Measurements from ENCODE around the gene NIM1K. TPM values are rescaled to one million over a fixed set of nuclear protein-coding genes. Genes with fewer than 3 reads are reported as not detected.
A peak's percentile ranks its signal among the peaks of the same experiment; 100 is the strongest.

Gene NIM1K
- total RNA-seq, 1 experiment from 2014 or later: 10.2 TPM

DNA sequence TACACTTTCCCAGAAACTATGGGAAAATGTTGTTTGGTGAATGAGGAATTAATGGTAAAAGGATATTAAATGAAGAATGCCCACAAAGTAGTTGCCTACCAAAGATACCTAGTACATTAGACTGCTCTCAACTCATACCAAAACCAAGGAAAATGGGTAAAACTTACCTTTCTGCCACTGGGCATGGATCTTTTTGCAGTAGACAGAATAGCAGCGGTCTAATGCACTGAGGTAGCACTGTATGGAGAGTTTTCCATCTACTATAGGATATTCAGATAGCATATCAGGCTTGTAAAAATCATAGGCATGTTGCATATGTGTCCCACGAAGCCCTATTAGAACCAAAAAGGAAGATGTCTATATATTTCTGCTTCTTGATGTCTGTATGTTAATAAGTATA is 104.8 kb downstream of the NIM1K start:
- Histone ChIP-seq H3K9ac (ENCODE audit: low read length) (no peak overlapping the region), H3K4me1 (ENCODE audit: low read length) (no peaks in the 10 kb centered on the region), H3K27me3 (ENCODE audit: low read length) (no peaks in the 10 kb centered on the region), H4K20me1 (ENCODE audit: insufficient read depth, low read depth, low read length) (peaks cover 27% of the 10 kb centered on the region), H3K9me2 (replicated peaks; ENCODE audit: insufficient read depth, low read length) (no peaks in the 10 kb centered on the region), H3K4me3 (ENCODE audit: low read length) (no peak overlapping the region), H2AFZ (ENCODE audit: low read length) (no peak overlapping the region), H3K4me2 (ENCODE audit: low read depth, low read length, poor library complexity, severe bottlenecking) (no peak overlapping the region), H3K36me3 (ENCODE audit: insufficient read depth, low read length) (peaks cover 88% of the 10 kb centered on the region), H3K9me3 (ENCODE audit: low read length) (no peaks in the 10 kb centered on the region), H3K27ac (ENCODE audit: low read length) (no peak overlapping the region), H3K79me2 (ENCODE audit: low read length) (peaks cover 65% of the 10 kb centered on the region)
- DNase-seq: no peak

DNA sequence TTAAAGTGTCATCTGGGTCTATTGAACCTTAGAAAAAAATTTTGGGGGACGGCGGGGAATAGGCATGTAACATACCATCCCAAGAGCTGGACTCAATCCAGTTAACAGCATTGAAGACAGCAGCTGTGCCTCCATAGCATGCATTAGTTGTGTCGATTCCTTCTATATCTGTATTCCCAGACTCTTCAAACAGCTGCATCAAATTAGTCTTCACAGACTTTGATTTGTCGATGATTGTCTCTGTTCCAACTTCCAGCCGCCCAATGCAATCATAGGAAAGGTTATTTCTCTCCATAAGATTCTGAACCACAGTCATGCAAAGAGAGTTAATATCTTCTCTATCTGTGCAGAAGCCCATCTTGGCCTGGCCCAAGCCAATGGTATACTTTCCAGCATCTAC is 106.4 kb downstream of the NIM1K start:
- no peak for DNase-seq
- no peak overlapping the region for H3K27ac ChIP-seq (ENCODE audit: low read length)
- no peak overlapping the region for H3K9ac ChIP-seq (ENCODE audit: low read length)
- H3K4me3 ChIP-seq (ENCODE audit: low read length): no peak overlapping the region
- H2AFZ ChIP-seq (ENCODE audit: low read length): no peak overlapping the region
- peaks cover 81% of the 10 kb centered on the region for H3K79me2 ChIP-seq (ENCODE audit: low read length)
- H3K27me3 ChIP-seq (ENCODE audit: low read length): no peaks in the 10 kb centered on the region
- no peaks in the 10 kb centered on the region for H3K9me3 ChIP-seq (ENCODE audit: low read length)
- peaks cover 13% of the 10 kb centered on the region for H3K4me1 ChIP-seq (ENCODE audit: low read length)
- H3K36me3 ChIP-seq (ENCODE audit: insufficient read depth, low read length): peaks cover 91% of the 10 kb centered on the region
- H3K4me2 ChIP-seq (ENCODE audit: low read depth, low read length, poor library complexity, severe bottlenecking): no peak overlapping the region
- H3K9me2 ChIP-seq (replicated peaks; ENCODE audit: insufficient read depth, low read length): no peaks in the 10 kb centered on the region
- H4K20me1 ChIP-seq (ENCODE audit: insufficient read depth, low read depth, low read length): peaks cover 42% of the 10 kb centered on the region

DNA sequence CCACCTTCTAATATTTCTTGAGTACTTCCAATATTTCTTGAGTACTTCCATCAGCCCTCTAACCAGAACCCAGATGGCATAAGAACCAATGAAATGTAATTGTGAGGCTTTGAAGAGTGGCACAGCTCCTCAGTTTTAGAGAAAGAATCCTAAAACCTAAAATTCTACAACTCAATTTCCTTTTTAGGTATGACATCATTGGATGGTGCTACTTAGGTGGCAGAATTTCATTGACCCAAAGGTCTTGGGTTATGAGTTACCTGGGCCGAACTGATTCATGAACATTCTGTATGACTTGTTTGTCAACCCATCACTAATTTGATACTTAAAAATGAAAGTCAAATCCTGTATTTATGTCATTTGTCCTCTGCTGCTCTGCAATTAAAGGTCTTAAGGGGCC is 108.1 kb downstream of the NIM1K start:
- no peaks in the 10 kb centered on the region for H3K9me2 ChIP-seq (replicated peaks; ENCODE audit: insufficient read depth, low read length)
- DNase-seq: no peak
- H3K4me1 ChIP-seq (ENCODE audit: low read length): peaks cover 28% of the 10 kb centered on the region
- H3K4me2 ChIP-seq (ENCODE audit: low read depth, low read length, poor library complexity, severe bottlenecking): no peak overlapping the region
- H3K9me3 ChIP-seq (ENCODE audit: low read length): no peaks in the 10 kb centered on the region
- peaks cover 56% of the 10 kb centered on the region for H4K20me1 ChIP-seq (ENCODE audit: insufficient read depth, low read depth, low read length)
- H3K27me3 ChIP-seq (ENCODE audit: low read length): no peaks in the 10 kb centered on the region
- no peak overlapping the region for H3K4me3 ChIP-seq (ENCODE audit: low read length)
- H3K36me3 ChIP-seq (ENCODE audit: insufficient read depth, low read length): peaks cover 90% of the 10 kb centered on the region
- H2AFZ ChIP-seq (ENCODE audit: low read length): no peak overlapping the region
- H3K79me2 ChIP-seq (ENCODE audit: low read length): peaks cover 93% of the 10 kb centered on the region
- H3K9ac ChIP-seq (ENCODE audit: low read length): no peak overlapping the region
- H3K27ac ChIP-seq (ENCODE audit: low read length): no peak overlapping the region

GRCh38 chr5:43301653-43302091 is 109.6 kb downstream of the NIM1K start:
- Histone ChIP-seq H3K9me3 (ENCODE audit: low read length) (no peaks in the 10 kb centered on the region), H3K4me1 (ENCODE audit: low read length) (peaks cover 37% of the 10 kb centered on the region), H3K27ac (ENCODE audit: low read length) (no peak overlapping the region), H2AFZ (ENCODE audit: low read length) (no peak overlapping the region), H3K9me2 (replicated peaks; ENCODE audit: insufficient read depth, low read length) (no peaks in the 10 kb centered on the region), H4K20me1 (ENCODE audit: insufficient read depth, low read depth, low read length) (peaks cover 62% of the 10 kb centered on the region), H3K27me3 (ENCODE audit: low read length) (no peaks in the 10 kb centered on the region), H3K79me2 (ENCODE audit: low read length) (peaks cover 93% of the 10 kb centered on the region), H3K36me3 (ENCODE audit: insufficient read depth, low read length) (peaks cover 81% of the 10 kb centered on the region), H3K9ac (ENCODE audit: low read length) (no peak overlapping the region), H3K4me3 (ENCODE audit: low read length) (no peak overlapping the region), H3K4me2 (ENCODE audit: low read depth, low read length, poor library complexity, severe bottlenecking) (no peak overlapping the region)
- no peak for DNase-seq

DNA sequence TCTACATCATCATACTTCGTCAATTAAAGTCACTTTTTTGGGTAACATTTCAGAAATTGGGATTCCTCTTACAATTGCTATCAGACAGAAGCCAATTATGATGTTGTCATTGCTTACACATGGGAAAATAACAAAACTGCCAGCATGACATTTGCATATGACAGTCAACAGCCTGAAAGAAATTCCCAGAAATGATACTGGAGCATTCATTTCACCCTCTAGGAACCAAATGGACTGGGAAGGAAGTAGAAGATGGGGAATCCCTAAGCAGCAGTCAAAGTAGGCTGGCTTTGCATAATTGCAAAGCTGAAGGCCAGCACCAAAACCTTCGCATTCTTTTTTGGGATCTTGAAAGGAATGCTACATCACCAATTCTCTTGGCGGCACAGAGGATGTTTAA is 110.5 kb downstream of the NIM1K start:
- H3K27me3 ChIP-seq (ENCODE audit: low read length): no peaks in the 10 kb centered on the region
- peaks cover 44% of the 10 kb centered on the region for H3K4me1 ChIP-seq (ENCODE audit: low read length)
- H3K79me2 ChIP-seq (ENCODE audit: low read length): peaks cover 94% of the 10 kb centered on the region
- H3K4me2 ChIP-seq (ENCODE audit: low read depth, low read length, poor library complexity, severe bottlenecking): no peak overlapping the region
- H3K9me3 ChIP-seq (ENCODE audit: low read length): no peaks in the 10 kb centered on the region
- peak overlapping the region; percentile 39 for H3K27ac ChIP-seq (ENCODE audit: low read length)
- H3K36me3 ChIP-seq (ENCODE audit: insufficient read depth, low read length): peaks cover 77% of the 10 kb centered on the region
- H3K9me2 ChIP-seq (replicated peaks; ENCODE audit: insufficient read depth, low read length): no peaks in the 10 kb centered on the region
- DNase-seq: no peak
- H4K20me1 ChIP-seq (ENCODE audit: insufficient read depth, low read depth, low read length): peaks cover 64% of the 10 kb centered on the region
- H2AFZ ChIP-seq (ENCODE audit: low read length): no peak overlapping the region
- no peak overlapping the region for H3K9ac ChIP-seq (ENCODE audit: low read length)
- no peak overlapping the region for H3K4me3 ChIP-seq (ENCODE audit: low read length)

DNA sequence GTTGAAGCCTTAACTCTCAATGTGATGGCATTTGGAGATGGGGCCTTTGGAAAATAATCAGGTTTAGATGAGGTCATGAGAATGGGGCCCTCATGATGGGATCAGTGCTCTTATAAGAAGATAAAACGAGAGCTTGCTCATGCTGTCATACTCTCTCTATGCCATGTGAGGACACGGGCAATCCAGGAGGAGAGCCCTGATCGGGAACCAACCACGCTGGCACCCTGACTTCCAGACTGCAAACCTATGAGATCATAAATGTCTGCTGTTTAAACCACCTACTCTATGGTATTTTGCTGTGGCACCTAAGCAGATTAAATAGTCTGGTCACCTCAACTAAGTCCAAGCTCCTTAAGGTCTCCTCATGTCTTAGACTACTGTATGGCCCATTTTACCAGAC is 111.2 kb downstream of the NIM1K start:
- H3K9ac ChIP-seq (ENCODE audit: low read length): no peak overlapping the region
- no peak overlapping the region for H2AFZ ChIP-seq (ENCODE audit: low read length)
- H3K27ac ChIP-seq (ENCODE audit: low read length): peak overlapping the region; percentile 39
- DNase-seq: no peak
- no peak overlapping the region for H3K4me2 ChIP-seq (ENCODE audit: low read depth, low read length, poor library complexity, severe bottlenecking)
- no peaks in the 10 kb centered on the region for H3K9me2 ChIP-seq (replicated peaks; ENCODE audit: insufficient read depth, low read length)
- H3K4me3 ChIP-seq (ENCODE audit: low read length): no peak overlapping the region
- H3K9me3 ChIP-seq (ENCODE audit: low read length): no peaks in the 10 kb centered on the region
- H4K20me1 ChIP-seq (ENCODE audit: insufficient read depth, low read depth, low read length): peaks cover 61% of the 10 kb centered on the region
- no peaks in the 10 kb centered on the region for H3K27me3 ChIP-seq (ENCODE audit: low read length)
- peaks cover 52% of the 10 kb centered on the region for H3K4me1 ChIP-seq (ENCODE audit: low read length)
- H3K79me2 ChIP-seq (ENCODE audit: low read length): peaks cover 96% of the 10 kb centered on the region
- H3K36me3 ChIP-seq (ENCODE audit: insufficient read depth, low read length): peaks cover 78% of the 10 kb centered on the region

DNA sequence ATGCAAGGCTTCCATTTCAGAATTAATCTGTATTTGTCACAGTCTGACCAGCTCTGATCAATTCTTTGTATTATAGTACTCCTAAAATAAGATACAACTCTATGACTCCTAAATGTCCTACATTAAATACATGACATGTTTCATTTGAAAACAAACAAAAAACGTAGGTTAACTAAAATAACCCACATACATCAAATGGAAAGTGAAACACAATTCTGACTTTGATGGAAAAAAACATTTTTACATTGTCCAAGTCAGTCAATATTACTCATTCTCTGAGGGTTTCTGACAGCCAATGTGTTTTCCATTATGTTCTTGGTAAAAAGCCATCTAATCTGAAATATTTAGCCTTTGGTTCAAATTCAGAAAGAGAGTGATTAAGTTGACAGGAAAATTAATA is 112.5 kb downstream of the NIM1K start:
- H3K9me2 ChIP-seq (replicated peaks; ENCODE audit: insufficient read depth, low read length): no peaks in the 10 kb centered on the region
- no peaks in the 10 kb centered on the region for H3K9me3 ChIP-seq (ENCODE audit: low read length)
- peaks cover 65% of the 10 kb centered on the region for H3K4me1 ChIP-seq (ENCODE audit: low read length)
- peaks cover 64% of the 10 kb centered on the region for H4K20me1 ChIP-seq (ENCODE audit: insufficient read depth, low read depth, low read length)
- H3K27ac ChIP-seq (ENCODE audit: low read length): peak overlapping the region; percentile 31; the same call in 1 of the 2 replicates
- H3K4me3 ChIP-seq (ENCODE audit: low read length): no peak overlapping the region
- no peaks in the 10 kb centered on the region for H3K27me3 ChIP-seq (ENCODE audit: low read length)
- H3K79me2 ChIP-seq (ENCODE audit: low read length): peaks cover 98% of the 10 kb centered on the region
- no peak overlapping the region for H3K4me2 ChIP-seq (ENCODE audit: low read depth, low read length, poor library complexity, severe bottlenecking)
- no peak for DNase-seq
- H2AFZ ChIP-seq (ENCODE audit: low read length): no peak overlapping the region
- no peak overlapping the region for H3K9ac ChIP-seq (ENCODE audit: low read length)
- peaks cover 77% of the 10 kb centered on the region for H3K36me3 ChIP-seq (ENCODE audit: insufficient read depth, low read length)

DNA sequence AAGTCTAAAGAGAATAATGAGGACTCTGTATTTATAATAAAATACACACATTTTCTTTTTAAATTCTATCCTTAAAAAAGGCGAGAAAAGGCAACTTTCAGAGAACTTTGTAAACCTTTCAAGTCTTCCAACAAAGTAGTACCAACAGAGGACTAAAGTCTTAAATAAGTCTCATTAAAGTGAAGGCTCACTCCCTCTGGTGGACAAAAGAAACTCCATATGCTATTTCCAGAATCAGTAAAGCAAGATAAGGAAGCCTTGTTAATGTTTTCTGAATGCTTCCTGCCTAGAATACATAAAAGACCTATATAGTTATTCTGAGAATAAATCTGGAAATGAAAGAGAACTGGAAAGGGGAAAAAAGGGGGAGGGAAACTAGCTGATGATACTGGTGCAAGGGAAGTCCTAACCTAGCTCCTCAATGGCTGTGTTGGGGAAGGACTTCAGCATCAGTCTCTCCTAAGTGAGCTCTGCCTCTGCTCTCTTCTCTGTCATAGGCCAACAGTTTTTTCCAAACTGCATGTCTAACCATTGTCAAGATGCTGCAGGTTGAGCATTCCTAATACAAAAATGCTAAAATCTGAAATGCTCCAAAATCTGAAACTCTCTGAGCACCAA is 114.0 kb downstream of the NIM1K start:
- DNase-seq: peak; percentile 90
- no peaks in the 10 kb centered on the region for H3K27me3 ChIP-seq (ENCODE audit: low read length)

More for the DNA sequence above, 114.0 kb downstream of the NIM1K start:
- H3K9me3 ChIP-seq (ENCODE audit: low read length): no peaks in the 10 kb centered on the region
- no peak overlapping the region for H2AFZ ChIP-seq (ENCODE audit: low read length)
- no peaks in the 10 kb centered on the region for H3K9me2 ChIP-seq (replicated peaks; ENCODE audit: insufficient read depth, low read length)
- peaks cover 98% of the 10 kb centered on the region for H3K79me2 ChIP-seq (ENCODE audit: low read length)
- H3K27ac ChIP-seq (ENCODE audit: low read length): peak overlapping the region; percentile 32
- no peak overlapping the region for H3K9ac ChIP-seq (ENCODE audit: low read length)
- no peak overlapping the region for H3K4me3 ChIP-seq (ENCODE audit: low read length)
- peak overlapping the region; percentile 22 for H3K4me2 ChIP-seq (ENCODE audit: low read depth, low read length, poor library complexity, severe bottlenecking)
- peaks cover 66% of the 10 kb centered on the region for H4K20me1 ChIP-seq (ENCODE audit: insufficient read depth, low read depth, low read length)
- peaks cover 76% of the 10 kb centered on the region for H3K36me3 ChIP-seq (ENCODE audit: insufficient read depth, low read length)
- peaks cover 80% of the 10 kb centered on the region for H3K4me1 ChIP-seq (ENCODE audit: low read length)
